Astrocyte of the spinal cord (primary cell): ENCODE data around the gene GKAP1.
"Not testable (repeated sequence)": the region's sequence is repeated elsewhere in the genome, so short reads cannot be mapped to it uniquely, and the experiment has no call there.

Experiments used
- DNase-seq: peaks from one replicate; pipeline ENCODE4 v3.0.0; 2011; ENCODE audit warnings: low read depth, low spot score
- H3K4me3 ChIP-seq: 2 replicates; pipeline ENCODE4 v1.5.1; 2011; ENCODE audit warnings: low read depth, mild to moderate bottlenecking, low read length, moderate library complexity
- CTCF ChIP-seq: IDR thresholded peaks from 2 replicates; pipeline ENCODE4 v1.5.1; 2012; ENCODE audit warnings: low read depth, mild to moderate bottlenecking, low read length, inconsistent platforms
- in situ Hi-C: cut with HindIII; loops from 2 replicates; pipeline ENCODE4 v1.10.0; 2017; ENCODE audit warnings: low sequenced_read_pairs

GKAP1 gene

GRCh38 chr9:83749706-83750105 lies 67.9 kb downstream of the GKAP1 start:
- DNase-seq = no peak
- in situ Hi-C loops = no loop called here
- H3K4me3 ChIP-seq = no peak overlapping the region
- TF ChIP-seq CTCF = no peak

- H3K4me3 ChIP-seq = no peak overlapping the region
- in situ Hi-C loops = no loop called here
- TF ChIP-seq CTCF = no peak
- DNase-seq = no peak
Observed at GRCh38 chr9:83744206-83744605, 73.4 kb downstream of the GKAP1 start.

GRCh38 chr9:83733739-83734138 lies 83.8 kb downstream of the GKAP1 start:
- no peak for DNase-seq
- no peak for TF ChIP-seq CTCF
- in situ Hi-C loops = no loop called here
- no peak overlapping the region for H3K4me3 ChIP-seq

GRCh38 chr9:83728591-83729368 lies 88.8 kb downstream of the GKAP1 start:
- H3K4me3 ChIP-seq, in situ Hi-C loops, DNase-seq: not testable (repeated sequence)

GRCh38 chr9:83724436-83724835 lies 93.1 kb downstream of the GKAP1 start:
- TF ChIP-seq CTCF = no peak
- in situ Hi-C loops = no loop called here
- no peak for DNase-seq
- H3K4me3 ChIP-seq = no peak overlapping the region

- no peak overlapping the region for H3K4me3 ChIP-seq
- TF ChIP-seq CTCF = no peak
- no peak for DNase-seq
- in situ Hi-C loops = no loop called here
Observed at GRCh38 chr9:83722726-83723495, 94.7 kb downstream of the GKAP1 start.

- no peak for DNase-seq
- in situ Hi-C loops = no loop called here
- no peak overlapping the region for H3K4me3 ChIP-seq
- no peak for TF ChIP-seq CTCF
Observed at GRCh38 chr9:83721509-83721908, 96.1 kb downstream of the GKAP1 start.
